ENCODE results near the gene PLEK. TPM values are rescaled to one million over a fixed set of nuclear protein-coding genes. Genes with fewer than 3 reads are reported as not detected.

Gene PLEK
- polyA plus RNA-seq, 3 donors from 2014 or later: 494 to 692 (median 535) TPM

DNA sequence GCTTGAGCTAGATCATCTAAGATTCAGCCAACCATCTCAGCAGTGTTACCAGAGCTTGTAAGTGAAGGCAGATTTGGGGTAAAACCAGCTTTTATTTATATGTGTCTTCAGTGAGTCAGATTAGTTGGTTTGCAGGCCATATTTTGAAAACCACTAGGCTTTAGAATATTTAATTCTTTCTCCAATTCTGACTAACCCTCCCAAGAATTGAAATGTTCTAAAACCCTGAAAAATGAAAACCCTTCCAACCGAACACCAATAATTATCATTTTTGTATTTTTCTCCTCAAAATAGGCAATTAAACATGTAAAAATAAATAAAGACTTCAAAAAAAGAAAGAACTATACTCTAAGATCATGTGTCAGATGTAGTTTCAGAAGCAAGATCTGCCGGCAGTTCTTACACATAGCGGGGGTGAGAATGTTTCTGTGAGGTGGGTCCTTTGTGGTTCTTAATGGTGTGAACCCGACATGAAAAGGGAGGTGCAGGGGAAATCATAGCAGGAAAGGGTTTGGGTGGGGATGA, 14.2 kb downstream of the PLEK start:
- Mint-ChIP-seq H3K4me1 (peaks cover 95 to 99% of the 10 kb centered on the region in 2 donors), H3K27ac (peak overlapping the region; percentile 95 to 99 (median 98)), H3K9me3 (no peaks in the 10 kb centered on the region), H3K36me3 (peaks cover 46 to 54% (median 52%) of the 10 kb centered on the region in 3 donors), H3K27me3 (ENCODE audit: low read depth in 3 of 3) (peaks cover 0 to 8% (median 4%) of the 10 kb centered on the region in 3 donors), H3K4me3 (peak overlapping the region; percentile 77 to 92 (median 88))
- DNase-seq: peak; percentile 80 to 82 (median 80)

DNA sequence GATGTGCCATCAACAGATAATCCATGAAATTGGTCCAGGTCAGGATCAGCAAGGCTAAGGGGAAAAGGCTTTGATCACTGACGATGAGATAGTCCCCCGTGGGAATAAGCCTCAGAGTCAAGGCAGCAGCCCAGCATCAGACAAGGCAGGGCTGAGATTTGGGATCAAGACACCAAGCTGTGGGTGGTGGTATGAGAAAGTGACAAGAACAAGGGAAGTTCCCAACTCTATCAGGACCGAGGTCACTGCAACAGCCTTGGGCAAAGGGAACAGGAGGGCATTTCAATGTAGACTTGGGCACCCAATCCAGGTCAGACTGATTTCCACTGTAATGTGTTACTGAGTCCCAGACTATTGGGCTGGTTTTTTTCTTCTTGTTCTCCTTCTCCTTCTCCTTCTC, 18.7 kb downstream of the PLEK start:
- Mint-ChIP-seq H3K27ac (peak overlapping the region; percentile 95 to 99 (median 98)), H3K36me3 (peaks cover 69 to 80% (median 72%) of the 10 kb centered on the region in 3 donors), H3K4me3 (peak overlapping the region; percentile 38 to 72 (median 59)), H3K27me3 (ENCODE audit: low read depth in 3 of 3) (peaks cover 6 to 10% (median 7%) of the 10 kb centered on the region in 3 donors), H3K9me3 (no peaks in the 10 kb centered on the region), H3K4me1 (peaks cover 96 to 100% of the 10 kb centered on the region in 2 donors)
- no peak for DNase-seq

DNA sequence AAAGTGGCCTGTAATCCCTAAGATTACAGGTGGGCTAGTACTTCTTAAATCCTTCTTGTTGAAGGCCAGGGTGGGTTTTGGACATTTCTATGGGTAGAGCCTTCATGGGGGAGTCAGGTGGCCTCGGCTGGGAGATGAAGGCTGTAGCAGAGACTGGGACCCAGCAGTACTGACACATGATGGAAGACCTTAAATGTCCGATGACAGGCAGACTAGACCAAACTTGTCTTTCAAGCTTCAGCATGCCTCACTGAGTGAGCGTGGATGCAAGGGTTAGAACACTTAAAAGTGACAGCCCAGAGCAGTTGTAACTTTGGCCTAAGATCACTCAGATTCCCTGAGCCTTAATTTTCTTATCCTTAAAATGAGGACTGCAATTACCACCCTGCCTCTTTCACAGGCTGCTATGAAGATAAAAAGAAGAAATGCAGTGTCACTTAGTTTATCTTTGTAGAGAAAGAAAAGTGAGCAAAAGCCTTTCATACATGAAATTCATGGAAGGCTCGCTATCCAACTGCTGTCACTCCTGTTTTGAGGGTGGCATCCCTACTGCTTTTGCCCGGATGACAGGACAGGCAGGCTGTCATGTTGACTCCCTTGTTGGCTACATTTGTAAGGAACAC, 19.5 kb downstream of the PLEK start:
- Mint-ChIP-seq H3K4me3 (peak overlapping the region; percentile 42 to 86 (median 76)), H3K4me1 (peaks cover 97 to 100% of the 10 kb centered on the region in 2 donors), H3K27ac (peak overlapping the region; percentile 95 to 99 (median 98))

DNA sequence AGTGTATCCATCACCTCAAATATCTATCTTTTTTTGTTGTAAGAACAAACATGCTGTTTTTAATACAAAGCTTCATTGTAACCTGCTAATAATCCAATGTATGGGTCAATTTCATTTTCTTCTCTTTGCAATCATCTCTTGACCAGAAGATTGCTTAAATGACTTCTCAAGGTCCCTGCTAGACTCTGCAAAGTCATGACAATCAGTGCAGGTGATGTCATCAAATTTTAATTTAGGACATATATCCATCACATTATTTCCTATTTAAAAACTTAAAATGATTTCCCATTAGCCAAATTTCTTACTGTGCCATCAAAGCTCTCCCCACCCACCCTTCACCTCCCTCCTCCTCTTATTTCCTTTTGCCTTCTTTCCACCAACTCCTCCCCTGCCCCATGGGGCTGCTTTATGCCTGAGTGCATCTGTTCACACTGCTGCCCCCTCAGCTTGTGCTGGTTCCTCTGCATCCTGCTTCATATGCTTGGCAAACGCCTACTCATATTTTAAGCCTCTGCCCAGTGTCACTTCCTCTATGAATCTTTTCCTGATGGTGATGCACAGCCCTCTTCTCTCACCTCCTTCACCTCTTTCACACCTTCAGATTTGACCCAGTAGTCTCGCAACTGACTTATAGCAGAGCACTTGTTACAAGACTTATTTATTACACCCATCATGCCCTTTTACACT, 20.3 kb downstream of the PLEK start:
- peaks cover 69 to 87% (median 69%) of the 10 kb centered on the region in 3 donors for H3K36me3 Mint-ChIP-seq
- no peaks in the 10 kb centered on the region for H3K9me3 Mint-ChIP-seq
- peaks cover 95 to 100% of the 10 kb centered on the region in 2 donors for H3K4me1 Mint-ChIP-seq
- peak overlapping the region; percentile 95 to 99 (median 98) for H3K27ac Mint-ChIP-seq
- peaks cover 4 to 6% (median 6%) of the 10 kb centered on the region in 3 donors for H3K27me3 Mint-ChIP-seq (ENCODE audit: low read depth in 3 of 3)
- DNase-seq: peak; percentile 78 to 82 (median 81)
- peak overlapping the region; percentile 67 to 86 (median 76) for H3K4me3 Mint-ChIP-seq

More for the DNA sequence above, 19.5 kb downstream of the PLEK start:
- Mint-ChIP-seq H3K27me3 (ENCODE audit: low read depth in 3 of 3) (peaks cover 6 to 9% (median 6%) of the 10 kb centered on the region in 3 donors), H3K36me3 (peaks cover 75 to 87% (median 76%) of the 10 kb centered on the region in 3 donors), H3K9me3 (no peaks in the 10 kb centered on the region)
- no peak for DNase-seq

DNA sequence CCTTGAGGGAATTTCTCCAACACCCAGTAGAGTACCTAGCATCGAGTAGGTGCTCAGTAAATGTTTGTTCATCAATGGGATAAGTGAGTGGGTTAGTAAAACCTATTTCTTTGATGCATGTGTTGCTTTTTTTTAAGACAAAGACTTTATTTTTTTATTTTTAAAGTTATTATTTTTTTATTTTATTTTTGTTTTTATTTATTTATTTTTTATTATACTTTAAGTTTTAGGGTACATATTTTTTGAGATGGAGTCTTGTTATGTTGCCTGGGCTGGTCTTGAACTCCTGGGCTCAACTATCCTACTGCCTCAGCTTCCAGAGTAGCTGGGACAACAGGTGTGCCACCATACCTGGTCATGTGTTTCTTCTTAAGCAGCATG, 20.8 kb downstream of the PLEK start:
- Mint-ChIP-seq H3K4me3 (peak overlapping the region; percentile 67 to 86 (median 76)), H3K9me3 (no peaks in the 10 kb centered on the region), H3K4me1 (peaks cover 95 to 100% of the 10 kb centered on the region in 2 donors), H3K36me3 (peaks cover 65 to 87% (median 65%) of the 10 kb centered on the region in 3 donors), H3K27me3 (ENCODE audit: low read depth in 3 of 3) (peaks cover 4 to 6% (median 6%) of the 10 kb centered on the region in 3 donors), H3K27ac (peak overlapping the region; percentile 96 to 99 (median 98))
- DNase-seq: no peak

DNA sequence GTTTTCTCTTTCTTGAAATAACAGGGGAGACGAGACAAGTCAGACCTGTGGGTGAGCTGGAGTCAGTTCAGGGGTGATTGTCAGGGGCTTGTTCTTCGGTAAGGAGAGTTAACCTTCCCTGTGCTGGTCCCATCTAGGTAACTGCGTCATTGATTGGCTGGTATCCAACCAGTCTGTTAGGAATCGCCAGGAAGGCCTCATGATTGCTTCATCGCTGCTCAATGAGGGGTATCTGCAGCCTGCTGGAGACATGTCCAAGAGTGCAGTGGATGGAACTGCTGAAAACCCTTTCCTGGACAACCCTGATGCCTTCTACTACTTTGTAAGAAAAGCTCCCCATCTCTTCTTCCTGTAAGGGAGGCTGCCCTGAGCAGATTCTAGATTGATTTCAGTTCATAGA, 21.3 kb downstream of the PLEK start:
- H3K27me3 Mint-ChIP-seq (ENCODE audit: low read depth in 3 of 3): peaks cover 4 to 6% (median 6%) of the 10 kb centered on the region in 3 donors
- H3K27ac Mint-ChIP-seq: peak overlapping the region; percentile 90 to 97 (median 94)
- no peaks in the 10 kb centered on the region for H3K9me3 Mint-ChIP-seq
- H3K4me1 Mint-ChIP-seq: peaks cover 95 to 100% of the 10 kb centered on the region in 2 donors
- no peak for DNase-seq
- H3K36me3 Mint-ChIP-seq: peaks cover 66 to 87% (median 68%) of the 10 kb centered on the region in 3 donors
- peak overlapping the region; percentile 28 to 66 (median 50) for H3K4me3 Mint-ChIP-seq

DNA sequence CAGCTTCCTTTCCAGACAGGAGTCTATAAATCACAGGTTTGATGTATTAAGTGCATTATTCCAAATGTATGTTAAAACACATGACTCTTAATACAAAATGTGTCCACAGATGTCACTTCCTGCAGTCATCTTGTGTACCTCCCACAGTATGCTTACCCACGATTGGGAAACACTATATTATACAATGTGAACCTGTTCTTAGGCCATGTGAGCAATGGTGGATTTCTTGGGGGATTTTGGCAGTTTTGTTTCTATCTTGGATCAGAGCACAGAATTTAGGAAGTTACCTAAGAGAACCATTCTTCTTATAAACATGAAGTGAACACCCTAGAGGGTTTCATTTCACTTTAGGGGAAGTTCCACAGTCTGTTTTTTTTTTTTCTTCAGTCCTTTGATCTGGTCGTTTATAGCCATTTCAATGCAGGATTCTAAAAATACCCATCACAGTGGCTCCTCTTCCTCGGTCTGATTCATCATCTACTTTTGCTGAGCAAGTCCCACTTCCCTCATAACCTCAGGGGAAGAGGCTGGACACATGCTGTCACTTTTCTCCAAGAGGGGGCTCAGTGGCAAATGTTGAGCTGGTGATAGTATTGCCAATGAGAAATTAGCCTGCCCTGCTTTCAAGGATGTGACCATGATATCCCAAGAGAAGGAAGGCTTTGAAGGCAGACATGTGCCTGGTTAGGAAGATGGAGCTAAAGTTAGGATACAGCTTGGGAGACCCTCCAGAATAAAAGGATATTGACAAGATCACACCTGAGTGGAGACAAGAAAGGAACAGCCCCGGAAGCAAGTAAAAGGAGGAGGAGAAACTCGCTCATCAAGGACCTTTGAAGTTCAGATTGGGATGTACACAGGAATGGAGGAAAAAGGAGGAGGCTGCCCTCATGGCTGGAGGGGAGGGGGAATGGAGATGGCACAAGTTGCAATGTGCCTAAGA, 22.6 kb downstream of the PLEK start:
- Mint-ChIP-seq H3K36me3 (peaks cover 61 to 85% (median 65%) of the 10 kb centered on the region in 3 donors), H3K4me1 (peaks cover 94 to 100% of the 10 kb centered on the region in 2 donors)
- no peak for DNase-seq

DNA sequence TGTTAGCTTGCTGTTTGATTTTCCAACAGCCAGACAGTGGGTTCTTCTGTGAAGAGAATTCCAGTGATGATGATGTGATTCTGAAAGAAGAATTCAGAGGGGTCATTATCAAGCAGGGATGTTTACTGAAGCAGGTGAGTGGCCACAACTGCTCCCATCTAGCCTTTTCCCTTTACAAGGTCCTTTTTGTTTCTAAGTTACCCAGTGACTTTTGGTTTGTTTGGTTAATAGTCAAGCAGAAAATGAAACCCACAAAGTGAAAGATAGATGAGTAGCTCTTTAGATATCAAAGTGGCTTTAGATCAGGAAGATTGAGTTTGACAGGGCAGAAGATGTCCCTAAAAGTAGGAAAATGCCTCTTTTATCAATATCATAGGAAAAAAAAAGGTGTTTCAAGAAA, 23.3 kb downstream of the PLEK start:
- Mint-ChIP-seq H3K4me3 (peak overlapping the region; percentile 54 to 82 (median 68)), H3K27me3 (ENCODE audit: low read depth in 3 of 3) (peaks cover 3 to 6% (median 4%) of the 10 kb centered on the region in 3 donors), H3K4me1 (peaks cover 92 to 100% of the 10 kb centered on the region in 2 donors), H3K36me3 (peaks cover 61 to 85% (median 66%) of the 10 kb centered on the region in 3 donors), H3K27ac (peak overlapping the region; percentile 88 to 97 (median 96)), H3K9me3 (no peaks in the 10 kb centered on the region)
- DNase-seq: no peak

More for the DNA sequence above, 22.6 kb downstream of the PLEK start:
- Mint-ChIP-seq H3K9me3 (no peaks in the 10 kb centered on the region), H3K27ac (peak overlapping the region; percentile 88 to 97 (median 96)), H3K4me3 (peak overlapping the region; percentile 54 to 82 (median 68)), H3K27me3 (ENCODE audit: low read depth in 3 of 3) (peaks cover 4 to 6% (median 6%) of the 10 kb centered on the region in 3 donors)

DNA sequence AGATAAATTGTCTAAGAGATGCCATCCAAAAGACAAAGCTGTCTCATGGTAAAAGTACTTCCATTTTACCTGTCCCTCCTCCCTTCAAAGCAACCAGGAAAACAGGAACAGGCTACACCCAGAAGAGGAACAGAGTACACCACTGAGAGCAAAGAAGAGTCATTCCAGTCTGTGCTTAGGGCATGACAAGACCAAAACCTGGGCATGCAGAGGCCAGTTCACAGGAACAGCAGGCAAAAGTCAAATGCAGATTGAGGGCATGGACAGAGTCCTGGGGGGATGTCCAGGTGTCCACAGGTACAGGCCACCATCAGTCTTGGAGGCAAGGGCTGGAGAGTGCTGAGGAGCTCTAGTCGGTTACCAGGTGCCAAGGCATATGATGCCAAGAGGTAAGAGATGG, 23.7 kb downstream of the PLEK start:
- Mint-ChIP-seq H3K4me1 (peaks cover 92 to 100% of the 10 kb centered on the region in 2 donors), H3K27me3 (ENCODE audit: low read depth in 3 of 3) (peaks cover 2 to 6% (median 4%) of the 10 kb centered on the region in 3 donors), H3K27ac (peak overlapping the region; percentile 88 to 97 (median 96)), H3K9me3 (no peaks in the 10 kb centered on the region), H3K36me3 (peaks cover 61 to 85% (median 66%) of the 10 kb centered on the region in 3 donors), H3K4me3 (peak overlapping the region; percentile 54 to 82 (median 68))
- DNase-seq: no peak

DNA sequence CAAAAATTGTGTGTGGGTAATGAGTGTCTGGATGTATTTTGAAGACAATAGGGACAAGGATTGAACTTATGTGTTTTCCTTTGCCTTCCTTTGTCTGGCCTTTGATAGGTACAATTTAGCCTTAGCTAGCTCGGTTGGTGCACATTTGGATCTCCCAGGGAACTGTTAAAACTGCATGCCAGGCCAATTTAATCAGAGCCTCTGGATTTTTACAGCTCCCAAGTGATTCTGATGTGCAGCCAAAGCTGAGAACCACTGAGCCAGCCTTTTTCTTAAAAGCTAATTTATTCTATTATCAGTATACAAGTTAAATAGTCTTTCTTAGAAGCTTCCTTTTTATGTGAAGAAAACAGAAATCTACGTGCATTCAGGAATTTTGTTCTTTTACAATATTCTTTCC, 25.0 kb downstream of the PLEK start:
- no peak for DNase-seq
- Mint-ChIP-seq H3K9me3 (no peaks in the 10 kb centered on the region), H3K4me1 (peaks cover 90 to 99% of the 10 kb centered on the region in 2 donors), H3K4me3 (peak overlapping the region in 1 of 5 donors; percentile 35), H3K27ac (peak overlapping the region; percentile 86 to 97 (median 96)), H3K36me3 (peaks cover 61 to 92% (median 70%) of the 10 kb centered on the region in 3 donors), H3K27me3 (ENCODE audit: low read depth in 3 of 3) (peaks cover 2 to 6% (median 4%) of the 10 kb centered on the region in 3 donors)

DNA sequence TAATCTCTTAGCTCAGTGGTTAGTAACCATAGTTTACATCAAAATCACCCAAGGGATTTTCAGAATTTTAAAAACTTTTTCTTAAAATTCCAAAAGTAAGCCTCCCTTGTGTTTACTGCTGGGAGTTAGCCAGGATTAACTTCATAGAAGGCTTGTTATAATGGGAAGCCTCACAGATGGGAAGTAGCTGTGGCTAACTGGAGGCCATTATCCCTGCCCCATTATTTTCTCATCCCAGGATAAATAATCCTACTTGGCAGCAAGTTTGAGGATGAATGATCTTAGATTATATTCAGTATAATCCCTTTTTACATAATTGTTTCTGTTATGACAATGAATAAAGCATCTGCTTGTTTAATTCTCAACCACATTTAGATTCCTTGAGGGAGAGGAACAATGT, 25.5 kb downstream of the PLEK start:
- Mint-ChIP-seq H3K27me3 (ENCODE audit: low read depth in 3 of 3) (peaks cover 1 to 6% (median 2%) of the 10 kb centered on the region in 3 donors), H3K27ac (peak overlapping the region; percentile 79 to 97 (median 88)), H3K36me3 (peaks cover 60 to 90% (median 71%) of the 10 kb centered on the region in 3 donors), H3K4me1 (peaks cover 88 to 99% of the 10 kb centered on the region in 2 donors), H3K4me3 (peak overlapping the region in 4 of 5 donors; percentile 37 to 51 (median 44)), H3K9me3 (no peaks in the 10 kb centered on the region)
- DNase-seq: no peak

DNA sequence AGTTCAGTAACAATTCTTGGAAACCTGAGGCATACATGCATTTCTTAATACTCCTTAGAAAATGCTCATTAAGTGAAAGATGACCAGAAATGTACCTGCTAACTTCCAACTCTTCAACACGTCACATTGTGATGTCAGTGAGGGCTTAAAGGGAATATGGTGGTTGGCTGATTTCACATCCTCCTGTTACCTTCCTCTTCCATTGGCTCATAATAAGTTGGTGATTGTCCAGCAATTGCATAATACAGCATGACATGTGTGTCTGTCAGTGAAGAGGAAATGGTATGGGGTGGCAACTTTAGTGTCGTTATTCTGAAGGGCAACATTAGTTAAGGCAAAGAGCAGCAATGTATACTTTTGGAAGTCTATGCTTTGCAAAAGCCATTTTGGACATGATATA, 26.0 kb downstream of the PLEK start:
- Mint-ChIP-seq H3K36me3 (peaks cover 61 to 92% (median 71%) of the 10 kb centered on the region in 3 donors), H3K4me1 (peaks cover 88 to 99% of the 10 kb centered on the region in 2 donors), H3K4me3 (peak overlapping the region in 4 of 5 donors; percentile 37 to 51 (median 44)), H3K9me3 (no peaks in the 10 kb centered on the region), H3K27me3 (ENCODE audit: low read depth in 3 of 3) (peaks cover 0 to 5% (median 0%) of the 10 kb centered on the region in 3 donors), H3K27ac (peak overlapping the region; percentile 79 to 97 (median 88))
- no peak for DNase-seq
